HG03565 (cell line): ENCODE measurements around the gene SNX19.
A peak's percentile ranks its signal among the peaks of the same experiment; 100 is the strongest.
"Not testable (repeated sequence)": the region's sequence is repeated elsewhere in the genome, so short reads cannot be mapped to it uniquely, and the experiment has no call there.

Experiments used
- ATAC-seq: cut with Tn5 transposase; IDR thresholded peaks from one replicate; pipeline ENCODE4 v1.9.1; 2021; ENCODE audit warnings: mild to moderate bottlenecking, moderate library complexity; ENCODE audit not compliant: unreplicated experiment

SNX19 gene

DNA sequence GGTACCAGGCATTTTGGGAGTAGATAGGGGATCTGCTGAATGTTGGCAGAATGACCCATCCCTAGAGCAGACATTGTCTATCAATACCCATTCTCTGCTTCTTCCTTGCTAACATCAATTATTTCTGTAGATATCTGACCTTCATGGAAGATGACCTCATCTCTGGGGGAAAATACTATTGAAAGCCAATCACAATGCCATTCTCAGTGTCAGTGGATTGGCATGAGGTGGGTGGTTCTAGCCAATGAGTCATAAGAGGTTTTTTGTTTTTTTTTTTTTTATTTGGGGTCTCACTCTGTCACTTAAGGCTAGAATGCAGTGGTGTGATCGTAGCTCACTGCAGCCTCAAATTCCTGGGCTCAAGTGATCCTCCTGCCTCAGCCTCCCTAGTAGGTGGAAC, 42.5 kb downstream of the SNX19 start:
- ATAC-seq = no peak

DNA sequence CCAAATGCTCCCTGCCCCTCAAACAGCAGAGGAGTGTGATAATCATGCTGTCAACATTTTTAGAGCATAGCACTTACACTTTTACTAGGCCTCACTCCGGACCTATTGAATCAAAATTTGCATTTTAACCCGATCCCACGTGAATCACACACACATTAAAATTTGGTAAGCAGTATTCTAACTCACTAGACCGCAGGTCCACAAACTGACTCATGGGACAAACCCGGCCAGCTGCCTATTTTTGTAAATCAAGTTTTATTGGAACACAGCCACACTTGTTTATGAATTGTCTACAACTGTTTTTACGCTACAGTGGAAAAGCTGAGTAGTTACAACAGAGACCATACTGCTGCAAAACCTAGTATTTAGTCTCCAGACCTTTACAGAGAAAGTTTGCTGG, 43.3 kb downstream of the SNX19 start:
- no peak for ATAC-seq

DNA sequence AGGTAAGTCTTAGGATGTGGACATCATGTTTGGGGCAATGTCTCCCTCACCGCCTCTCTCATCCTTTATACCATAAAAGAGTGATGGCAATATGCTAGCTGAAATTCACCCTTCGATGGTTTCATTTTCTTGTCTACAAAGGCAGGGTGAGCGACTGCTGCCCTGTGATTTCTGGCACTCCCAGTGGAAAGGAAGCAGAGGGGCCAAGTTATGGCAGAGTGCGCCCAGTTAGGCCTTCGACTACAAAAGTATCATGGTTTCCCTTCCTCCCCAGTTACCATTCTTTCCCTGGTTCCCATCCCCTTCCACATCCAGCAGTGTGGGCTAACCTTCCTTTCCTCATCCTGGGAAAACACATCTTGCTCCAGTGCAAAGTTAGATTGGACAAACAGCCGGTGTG, 43.8 kb downstream of the SNX19 start:
- no peak for ATAC-seq

DNA sequence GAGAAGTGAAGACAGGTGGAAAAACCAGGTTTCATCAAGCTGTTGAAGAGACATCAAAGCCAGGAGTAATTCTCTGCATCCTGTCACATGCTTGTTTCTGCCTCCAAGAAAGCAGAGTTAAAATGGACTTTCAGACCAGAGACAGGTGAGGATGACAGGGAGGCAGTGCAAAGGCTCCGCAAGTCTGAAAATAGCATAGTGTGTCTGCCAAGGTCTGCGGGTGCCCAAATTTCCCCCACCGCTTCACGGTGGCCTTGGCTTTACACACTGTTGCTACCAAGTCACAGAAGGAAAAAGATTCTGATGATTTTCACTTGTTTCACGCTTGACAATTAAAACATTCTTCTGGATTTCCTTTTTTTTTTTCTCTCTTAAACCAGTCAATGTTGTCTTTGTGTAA, 44.2 kb downstream of the SNX19 start:
- no peak for ATAC-seq

DNA sequence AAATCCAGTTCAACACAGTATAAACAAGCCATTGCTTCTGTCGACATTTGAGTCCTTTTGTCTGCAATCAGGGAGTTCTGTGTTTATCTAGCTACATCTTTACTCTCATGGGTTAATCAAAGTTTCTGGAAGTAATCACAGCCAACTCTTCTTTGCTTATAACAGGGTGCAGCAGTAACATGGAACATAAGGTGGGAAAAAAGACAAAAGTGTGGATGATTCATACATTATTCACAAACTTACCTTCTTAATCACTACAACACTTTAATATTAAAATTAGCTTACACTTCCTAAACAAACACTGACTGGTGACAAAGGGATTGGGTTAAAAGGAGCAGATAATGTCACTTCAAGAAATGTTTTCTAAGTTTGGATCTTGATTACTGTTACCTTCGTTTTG, 44.7 kb downstream of the SNX19 start:
- no peak for ATAC-seq

DNA sequence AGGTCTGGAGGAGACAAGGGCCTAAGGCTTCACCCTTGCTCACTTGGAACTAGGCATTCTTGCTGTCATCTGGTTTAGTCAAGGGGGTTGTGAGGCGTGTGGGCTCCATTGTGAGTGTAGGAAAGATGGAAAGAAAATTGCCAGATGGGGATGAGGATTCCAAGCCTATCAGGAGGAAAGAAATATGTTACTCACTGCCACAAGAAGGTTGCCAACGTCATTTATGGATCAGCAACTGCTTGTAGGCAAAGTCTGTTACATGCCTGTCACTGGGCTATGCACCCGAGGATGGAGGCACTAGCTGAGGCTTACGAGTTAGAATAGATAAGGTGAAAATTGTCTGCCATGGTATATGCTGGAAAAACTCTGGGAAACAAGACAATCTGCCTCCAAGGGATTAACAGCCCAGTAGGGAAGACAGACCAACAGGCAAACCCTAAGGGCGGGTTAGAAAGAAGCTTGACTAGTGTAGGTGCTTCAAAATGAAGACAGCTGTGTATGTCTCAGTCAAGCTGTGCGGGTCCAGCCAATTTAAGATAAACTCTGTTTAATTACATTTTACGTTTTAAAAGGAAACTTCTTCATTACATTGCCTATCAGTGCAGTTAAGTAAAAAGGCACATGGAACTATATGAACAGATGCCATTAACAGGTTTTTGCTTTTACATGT, 47.4 kb downstream of the SNX19 start:
- no peak for ATAC-seq

DNA sequence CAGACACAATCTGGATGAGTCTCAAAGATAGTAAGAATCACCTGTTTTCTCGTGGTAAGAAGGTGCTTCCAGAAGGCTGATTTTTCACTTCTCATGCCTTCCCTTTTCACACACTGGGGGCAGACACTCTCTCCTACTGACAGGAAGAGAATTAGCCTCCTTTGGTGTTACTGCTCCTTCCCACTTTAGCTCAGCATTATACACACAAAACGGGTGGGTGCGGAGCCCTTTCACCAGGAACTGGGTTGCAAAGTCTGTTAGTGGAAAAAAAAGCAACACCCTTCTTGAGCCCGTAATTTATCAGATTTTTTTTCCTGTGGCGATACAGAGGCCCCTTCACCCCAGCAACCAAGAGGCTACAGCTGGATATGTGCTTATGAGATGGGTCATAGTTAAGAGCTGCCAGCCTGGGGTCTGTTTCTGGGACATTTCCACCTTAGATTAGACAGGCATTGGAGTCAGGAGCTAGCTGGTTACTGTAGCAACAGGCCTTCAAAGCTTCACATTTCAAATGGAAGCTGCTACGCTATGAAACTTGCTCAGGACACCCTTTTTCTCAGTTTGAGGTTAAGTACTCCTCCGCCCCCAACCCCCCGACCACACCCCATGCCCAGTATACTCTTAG, 48.1 kb downstream of the SNX19 start:
- ATAC-seq = no peak

DNA sequence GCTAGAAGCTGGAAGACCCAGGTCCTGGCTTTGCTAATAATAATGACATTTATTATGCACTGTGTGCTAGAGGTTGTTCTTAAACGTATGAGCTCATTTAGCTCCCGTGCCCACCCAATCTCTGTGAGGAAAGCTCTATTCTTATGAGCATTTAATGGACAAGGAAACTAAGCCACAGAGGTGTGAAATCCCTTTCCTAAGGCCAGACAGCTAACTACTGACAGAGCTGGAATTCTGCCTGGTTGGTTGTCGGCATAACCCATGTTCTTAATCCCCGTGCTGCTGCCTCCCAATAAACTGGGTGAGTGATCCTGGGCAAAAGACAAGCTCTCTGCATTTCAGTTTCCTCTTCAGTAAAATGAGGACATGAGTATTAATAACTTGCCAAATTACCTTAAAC, 49.4 kb downstream of the SNX19 start:
- no peak for ATAC-seq

DNA sequence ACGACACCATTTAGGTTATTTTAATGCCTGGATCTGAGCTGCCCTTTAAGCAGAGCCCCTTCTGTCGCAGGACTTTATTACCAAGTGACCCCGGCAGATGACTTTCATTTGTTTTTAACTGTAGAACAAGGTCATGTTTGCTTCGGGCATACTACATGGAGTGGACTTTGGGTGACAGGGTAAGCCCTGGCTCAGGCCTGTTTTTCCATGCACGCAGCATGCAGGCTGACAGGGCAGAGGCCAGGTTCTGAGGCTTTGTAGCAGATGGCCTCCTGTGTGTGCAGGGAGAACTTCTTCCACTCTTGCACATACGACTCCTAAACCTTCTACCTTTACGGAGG, 50.5 kb downstream of the SNX19 start:
- no peak for ATAC-seq

DNA sequence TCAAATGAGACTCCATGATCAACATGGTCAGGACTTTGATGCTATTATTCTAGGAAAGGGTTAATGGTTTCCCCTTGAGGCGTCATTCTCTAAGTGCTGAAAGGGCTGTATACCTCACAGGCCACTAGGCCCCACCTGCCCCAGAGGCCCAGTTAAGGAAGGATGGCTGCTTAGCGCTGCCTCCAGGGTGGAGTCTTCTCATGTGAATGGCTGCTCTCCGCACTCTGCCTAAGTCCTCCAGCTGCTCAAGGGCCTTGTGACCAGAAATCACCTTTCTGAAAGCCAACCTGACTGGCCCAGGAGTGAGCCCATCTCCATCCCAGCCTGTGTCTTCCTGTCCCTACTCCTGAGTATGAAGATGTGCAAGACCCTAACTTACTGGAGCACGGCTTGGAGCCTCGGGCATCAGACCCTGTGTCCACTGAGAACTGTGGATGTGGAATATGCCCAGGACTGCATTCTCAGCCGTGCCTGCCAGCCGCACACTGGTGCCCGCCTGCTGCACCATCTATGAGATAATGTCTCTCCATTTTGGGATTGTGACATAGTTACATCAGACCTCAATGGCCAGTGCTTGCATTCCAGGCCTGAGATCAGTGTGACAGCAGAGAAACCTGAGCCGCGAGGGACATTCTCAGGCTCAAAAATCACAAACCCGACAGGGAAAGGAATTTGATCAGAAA, 51.0 kb downstream of the SNX19 start:
- no peak for ATAC-seq

DNA sequence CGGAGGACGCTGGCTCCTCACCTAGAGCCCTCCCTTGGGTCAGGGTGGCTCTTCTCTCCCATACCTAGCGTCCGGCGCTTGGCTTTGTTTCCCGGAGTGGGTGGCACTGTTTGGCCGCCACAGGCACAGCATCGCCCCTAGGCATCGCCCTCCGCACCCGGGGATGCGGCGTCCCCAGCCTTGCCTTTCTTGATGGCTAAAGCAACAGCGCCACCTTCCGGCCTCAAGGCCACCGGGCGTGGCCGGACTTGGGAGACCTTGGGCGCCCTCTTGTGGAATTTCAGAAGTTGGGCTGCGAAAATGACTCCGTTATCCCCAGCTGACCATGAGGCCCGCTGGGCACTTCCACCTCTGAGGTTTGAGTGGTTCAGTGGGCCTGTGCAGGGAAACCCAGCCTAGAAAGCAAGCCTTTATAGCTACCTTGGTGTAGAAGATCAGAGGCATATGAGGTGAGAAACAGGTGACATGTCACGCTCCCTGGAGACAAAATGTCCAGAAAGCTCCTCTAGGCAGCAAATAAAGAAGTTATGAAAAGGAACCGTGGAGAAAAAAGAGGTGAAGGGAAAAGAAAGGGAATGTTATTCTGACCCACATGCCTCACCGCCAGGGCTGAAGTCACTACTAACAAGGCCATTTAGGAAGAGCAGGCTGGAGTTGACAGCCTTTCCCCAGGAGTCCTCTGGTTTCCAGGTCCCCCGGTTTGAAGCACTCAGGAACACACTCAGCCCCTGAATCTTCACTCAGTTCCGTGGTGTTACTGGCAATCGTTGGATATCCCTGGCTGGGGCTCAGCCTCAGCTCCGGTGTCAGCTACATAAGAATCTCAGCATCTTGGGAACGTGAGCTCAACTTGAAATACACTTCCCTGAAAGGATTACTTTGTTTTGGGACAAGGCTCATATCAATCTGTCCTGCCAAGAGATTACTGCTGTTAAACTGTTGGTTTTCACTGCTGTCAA, 54.1 kb downstream of the SNX19 start:
- ATAC-seq = peak; percentile 64

DNA sequence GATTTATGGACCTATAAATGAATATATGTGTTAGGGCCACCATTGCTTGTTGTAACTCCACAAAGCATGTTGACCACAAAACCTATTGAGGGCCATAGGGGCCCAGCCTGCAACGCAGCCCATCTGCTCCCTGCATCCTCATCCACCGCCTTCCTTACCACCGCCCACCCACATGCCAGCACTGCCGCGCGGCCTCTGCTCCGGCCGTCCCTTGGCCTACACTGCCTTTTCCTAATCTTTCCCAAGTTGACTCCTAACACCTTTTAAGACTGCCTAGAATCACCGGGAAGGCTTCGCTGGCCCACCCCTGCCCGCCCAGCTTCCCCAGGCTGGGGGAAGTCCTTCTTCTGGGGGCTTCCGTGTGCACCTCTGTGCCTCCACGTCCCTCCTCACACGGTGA, 55.0 kb downstream of the SNX19 start:
- ATAC-seq = no peak

DNA sequence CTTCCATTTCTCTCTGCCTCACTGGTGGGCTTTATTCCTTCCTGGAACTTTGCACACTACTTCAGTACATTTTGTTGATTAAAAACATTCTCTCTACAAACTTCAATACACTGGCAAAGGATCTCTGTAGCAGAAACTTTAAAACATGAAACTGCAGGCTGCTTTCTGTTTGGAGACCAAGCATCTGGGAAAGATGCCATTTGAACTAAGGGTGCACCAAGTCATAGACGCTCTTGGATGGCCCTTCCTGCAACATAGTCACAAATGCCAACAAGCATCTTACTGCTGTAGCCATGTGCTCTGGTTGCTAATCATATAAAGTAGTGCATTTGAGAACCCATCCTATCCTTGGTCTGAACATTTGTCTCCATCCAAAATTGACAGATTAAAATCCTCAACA, 56.4 kb downstream of the SNX19 start:
- no peak for ATAC-seq

DNA sequence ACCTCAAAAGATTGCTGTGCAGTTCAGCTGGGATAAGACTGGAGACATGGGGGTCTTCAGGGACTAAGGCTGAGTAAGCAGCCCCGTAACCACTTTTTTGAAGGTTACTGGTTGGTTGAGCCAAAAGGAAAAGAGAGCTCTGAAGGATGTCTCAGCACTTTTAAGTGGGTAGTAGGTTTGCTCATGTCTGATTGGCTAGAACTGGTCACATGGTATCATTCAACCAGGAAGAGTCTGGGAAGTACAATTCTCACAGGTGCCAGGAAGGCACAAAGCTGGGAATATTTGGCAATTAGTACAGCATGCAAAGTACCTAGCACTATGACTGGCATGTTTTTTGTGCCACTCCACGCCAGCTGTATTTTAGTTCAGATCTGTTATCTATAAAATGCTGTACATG, 58.1 kb downstream of the SNX19 start:
- ATAC-seq = no peak

DNA sequence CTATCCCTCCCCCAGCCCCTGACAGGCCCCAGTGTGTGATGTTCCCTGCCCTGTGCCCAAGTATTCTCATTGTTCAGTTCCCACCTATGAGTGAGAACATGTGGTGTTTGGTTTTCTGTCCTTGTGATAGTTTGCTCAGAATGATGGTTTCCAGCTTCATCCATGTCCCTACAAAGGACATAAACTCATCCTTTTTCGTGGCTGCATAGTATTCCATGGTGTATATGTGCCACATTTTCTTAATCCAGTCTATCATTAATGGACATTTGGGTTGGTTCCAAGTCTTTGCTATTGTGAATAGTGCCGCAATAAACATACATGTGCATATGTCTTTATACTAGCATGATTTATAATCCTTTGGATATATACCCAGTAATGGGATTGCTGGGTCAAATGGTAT, 60.6 kb downstream of the SNX19 start:
- not testable (repeated sequence) for ATAC-seq

DNA sequence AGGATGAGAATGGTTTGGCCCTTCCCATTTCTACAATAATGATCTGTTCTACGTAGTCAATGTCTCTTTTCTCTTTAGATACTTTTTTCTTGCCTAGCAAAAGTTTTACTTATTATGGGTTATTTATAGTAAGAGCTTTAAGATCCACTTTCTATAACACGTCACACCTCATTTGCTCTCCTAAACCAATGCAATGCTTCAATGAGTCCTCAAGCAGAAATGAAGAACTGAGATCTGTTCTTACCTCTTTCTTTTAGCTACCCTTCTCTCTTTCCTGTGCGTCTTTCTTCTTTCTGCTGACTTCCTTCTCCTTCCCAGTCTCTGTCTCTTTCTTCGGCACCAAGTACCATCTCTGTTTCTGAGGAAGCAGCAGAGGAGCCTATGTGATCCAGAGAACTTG, 61.8 kb downstream of the SNX19 start:
- peak; percentile 69 for ATAC-seq

DNA sequence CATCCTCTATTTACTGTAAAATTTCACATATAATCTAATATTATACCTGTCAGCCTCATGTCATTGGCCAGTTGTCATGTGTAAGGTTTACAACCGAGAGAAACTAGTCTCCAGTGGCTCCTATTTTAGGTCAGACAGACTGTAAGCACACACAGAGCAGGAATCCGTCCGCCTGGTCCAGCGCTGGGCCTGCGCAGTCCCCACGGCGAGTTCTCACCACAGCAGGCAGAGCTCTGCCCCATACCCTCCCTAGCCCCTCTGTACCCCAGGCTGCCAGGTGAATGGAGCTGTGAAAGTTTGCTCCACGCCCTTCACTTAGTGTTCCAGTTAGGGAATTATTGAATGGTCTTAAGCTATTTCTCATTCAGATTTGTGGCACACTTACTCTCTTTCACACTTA, 63.7 kb downstream of the SNX19 start:
- ATAC-seq = no peak

DNA sequence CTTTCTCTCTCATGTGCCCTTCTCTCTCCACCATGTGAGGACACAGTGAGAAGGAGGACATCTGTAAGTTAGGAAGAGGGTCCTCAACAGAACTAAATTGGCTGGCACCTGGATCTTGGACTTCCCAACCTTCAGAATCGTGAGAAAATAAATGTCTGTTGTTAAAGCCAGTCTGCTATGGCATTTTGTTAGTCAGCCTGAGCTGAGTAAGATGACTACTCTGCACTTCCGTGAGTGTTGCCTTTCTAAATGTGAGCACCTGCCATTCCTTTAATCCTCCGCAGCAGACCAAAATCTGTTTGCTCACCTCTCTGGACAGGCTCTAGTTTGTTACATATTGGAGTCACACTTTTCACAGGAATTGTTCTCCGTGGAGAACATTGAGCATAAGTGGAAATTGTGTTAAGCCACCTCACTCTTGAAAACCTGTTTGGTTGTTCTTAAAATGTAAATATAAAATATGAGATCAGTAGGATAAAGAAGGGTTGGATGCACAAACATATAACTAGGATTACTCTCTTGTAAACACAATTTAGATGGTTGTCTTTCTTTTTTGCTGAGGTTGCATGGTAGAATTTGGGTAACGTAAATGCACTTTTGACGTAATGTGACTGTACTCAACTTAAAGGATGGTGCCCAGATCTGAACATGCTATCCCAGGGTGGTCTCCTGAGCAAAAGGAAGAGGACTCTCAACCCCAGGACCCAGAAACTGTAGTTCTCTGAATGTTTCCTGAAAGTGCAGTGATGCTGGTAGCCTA, 65.9 kb downstream of the SNX19 start:
- ATAC-seq = no peak

DNA sequence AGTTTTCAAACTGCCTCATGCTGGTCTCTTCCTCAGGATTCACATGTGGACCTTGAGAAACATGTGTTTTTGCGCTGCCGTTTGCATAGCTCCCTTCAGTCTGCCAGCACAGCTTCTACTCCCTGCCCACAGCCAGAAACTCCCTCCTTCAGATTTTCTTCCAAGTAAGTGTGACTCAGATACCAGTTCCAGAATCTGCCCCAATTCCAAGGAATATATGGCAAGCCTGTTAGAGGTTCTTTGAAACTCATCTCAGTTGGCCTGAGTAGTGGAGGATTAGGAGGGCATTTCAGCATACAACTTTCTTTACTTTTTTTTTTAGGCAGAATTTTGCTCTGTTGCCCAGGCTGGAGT, 67.1 kb downstream of the SNX19 start:
- ATAC-seq = no peak

DNA sequence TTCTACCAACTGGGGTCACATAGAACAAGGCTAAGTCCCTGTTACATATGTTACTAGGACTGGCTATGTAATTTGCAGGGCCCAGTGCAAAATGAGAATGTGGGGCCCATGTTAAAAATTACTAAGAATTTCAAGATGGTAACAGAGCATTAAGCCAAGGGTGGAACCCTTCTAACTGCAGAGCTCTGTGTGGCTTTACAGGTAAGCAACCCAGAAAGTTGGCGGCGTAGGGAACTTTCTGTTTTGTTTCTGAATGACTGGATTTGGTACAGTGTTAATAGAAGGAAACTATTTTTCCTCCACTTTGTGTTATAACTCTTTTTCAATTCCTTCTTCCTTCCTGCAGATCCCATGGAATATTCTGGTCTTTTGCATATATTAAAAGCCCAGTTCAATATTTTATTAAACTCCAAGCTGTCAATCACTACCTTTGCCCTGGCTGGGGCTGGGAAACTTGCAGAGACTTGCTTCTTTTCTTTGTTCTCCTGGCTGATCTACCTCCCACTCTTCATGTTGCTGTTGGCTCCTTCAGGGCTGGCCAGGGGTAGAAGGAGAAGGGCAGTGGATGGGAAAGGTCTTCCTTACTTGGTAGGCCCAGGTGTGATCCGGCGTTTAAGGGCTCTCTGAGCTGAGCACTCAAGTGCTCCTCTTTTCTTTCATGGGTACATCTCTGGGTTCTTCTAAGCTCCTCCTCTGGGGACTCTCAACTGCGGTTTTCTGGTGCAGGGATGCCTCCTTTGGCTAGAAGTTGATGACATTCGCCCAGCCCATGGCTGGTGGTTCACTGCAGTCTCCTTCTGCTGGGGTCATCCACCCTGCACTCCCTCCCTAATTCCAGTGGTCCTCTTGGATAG, 67.7 kb downstream of the SNX19 start:
- no peak for ATAC-seq
